GM12878 (cell line): ENCODE results near the gene SMIM9. TPM values are rescaled to one million over a fixed set of nuclear protein-coding genes. Genes with fewer than 3 reads are reported as not detected.

Experiments
- ATAC-seq: fragments of 200-7000 bp; cut with Tn5 transposase; 3 replicates; pipeline ENCODE4 v1.9.1; 2020; ENCODE audit warnings: mild to moderate bottlenecking, moderate library complexity
- BruUV-seq: library from RNA; stranded (reverse); fragments of 400-500 nt; replicated peaks from 2 replicates; lab custom pipeline; 2021; lab: Mats Ljungman, UMichigan
- CTCF ChIA-PET: fragments of 300-600 bp; sonication (Branson Sonifier 250); formaldehyde crosslinking; extraction: SDS; loops from one replicate; lab custom pipeline; 2021; ENCODE audit warnings: inconsistent platforms; lab: Yijun Ruan, JAX
- POLR2A ChIA-PET: fragments of 350-600 bp; formaldehyde crosslinking; extraction: SDS; loops from one replicate; lab custom pipeline; 2021; ENCODE audit warnings: inconsistent platforms; lab: Charles Lee
- RAD21 ChIA-PET: fragments of 300-600 bp; sonication (Branson Sonifier 250); formaldehyde crosslinking; loops from one replicate; lab custom pipeline; 2023; ENCODE audit warnings: antibody characterized with exemption; ENCODE audit not compliant: unreplicated experiment; lab: Charles Lee
- SMC1A ChIA-PET: fragments of 300-600 bp; sonication (Branson Sonifier 250); formaldehyde crosslinking; loops from one replicate; lab custom pipeline; 2023; ENCODE audit not compliant: unreplicated experiment, uncharacterized antibody; lab: Charles Lee
- DNase-seq: peaks from one replicate; pipeline ENCODE4 v3.0.0-alpha.2; 2011; ENCODE audit warnings: low read depth, low spot score
- FAIRE-seq: peaks from 3 replicates; lab custom pipeline; 2011; peaks lifted over from hg19 to GRCh38; lab: Jason Lieb, UNC
- H2AFZ ChIP-seq: 2 replicates; pipeline ENCODE4 v1.6.0; 2011; ENCODE audit warnings: low read depth, low read length, control low read depth; ENCODE audit not compliant: control insufficient read depth
- H3K27ac ChIP-seq: 2 replicates; pipeline ENCODE4 v1.5.1; 2011; ENCODE audit warnings: control low read depth; ENCODE audit not compliant: control insufficient read depth, insufficient read depth
- H3K27me3 ChIP-seq, 2 experiments: replicated peaks in 1 of 2; 2 replicates each; pipeline versions ENCODE4 v1.6.0 to v1.6.1; 2011; ENCODE audit warnings: low read length in 1 of 2; ENCODE audit not compliant: control insufficient read depth in 2 of 2, insufficient read depth in 2 of 2
- H3K36me3 ChIP-seq, 2 experiments: 2 replicates each; pipeline ENCODE4 v1.5.1; 2011; ENCODE audit warnings: low read length in 1 of 2; ENCODE audit not compliant: control insufficient read depth in 2 of 2, insufficient read depth in 2 of 2
- H3K4me1 ChIP-seq: 2 replicates; pipeline ENCODE4 v1.6.1; 2011; ENCODE audit warnings: mild to moderate bottlenecking, low read length, moderate library complexity, mixed read lengths; ENCODE audit not compliant: control insufficient read depth, insufficient read depth
- H3K4me2 ChIP-seq: 2 replicates; pipeline ENCODE4 v1.6.0; 2011; ENCODE audit warnings: control low read depth; ENCODE audit not compliant: control insufficient read depth, insufficient read depth
- H3K4me3 ChIP-seq: fragments of 200-600 bp; sonication (generic); 2 replicates; pipeline ENCODE4 v1.5.1; 2016
- H3K79me2 ChIP-seq: 2 replicates; pipeline ENCODE4 v1.6.0; 2011; ENCODE audit warnings: low read length; ENCODE audit not compliant: control insufficient read depth, insufficient read depth
- H3K9ac ChIP-seq: 2 replicates; pipeline ENCODE4 v1.8.0; 2011; ENCODE audit warnings: low read length, control low read depth, mixed read lengths; ENCODE audit not compliant: control insufficient read depth, insufficient read depth
- H3K9me3 ChIP-seq: replicated peaks from 3 replicates; pipeline ENCODE4 v1.5.1; 2011; ENCODE audit warnings: mild to moderate bottlenecking, low read length; ENCODE audit not compliant: control insufficient read depth, insufficient read depth
- H4K20me1 ChIP-seq: 2 replicates; pipeline ENCODE4 v1.6.0; 2011; ENCODE audit not compliant: control insufficient read depth, insufficient read depth
- GABPA ChIP-seq: IDR thresholded peaks from 2 replicates; pipeline ENCODE4 v1.6.1; 2014; ENCODE audit warnings: antibody characterized with exemption, low read depth, mild to moderate bottlenecking, inconsistent platforms
- RFX5 ChIP-seq: IDR thresholded peaks from 2 replicates; pipeline ENCODE4 v1.6.1; 2011; ENCODE audit warnings: low read depth, low read length, improper control_type of control experiment
- WGBS: methylation state at CpG from one replicate; pipeline ENCODE4 v1.1.6; 2016; ENCODE audit warnings: low lambda C conversion rate; ENCODE audit not compliant: insufficient replicate concordance, insufficient coverage; ENCODE audit errors: missing lambda C conversion rate; 5-methylcytosine and 5-hydroxymethylcytosine counted together
- in situ Hi-C: fragments of 300-500 bp; cut with MboI; formaldehyde crosslinking; loops from 9 replicates; pipeline ENCODE4 v1.14.3; 2018; ENCODE audit warnings: mixed read lengths
- intact Hi-C: fragments of 100-400 bp; cut with micrococcal nuclease; formaldehyde crosslinking; loops from one replicate; pipeline ENCODE4 v1.14.2; 2022; ENCODE audit not compliant: unreplicated experiment
- polyA plus RNA-seq, 11 experiments: library from polyadenylated mRNA; depleted of rRNA in 4 of 11; unstranded in 6 of 11; stranded (reverse) in 5 of 11; fragments of >200 nt; fragmentation: Nextera tagmentation in 4 of 11; fragmentation: Illumina TruSeq in 1 of 11; extraction: Ambion mirVana in 4 of 11; extraction: Trizol in 1 of 11; gene quantifications; 1 replicate in 1 of 11; 2 replicates in 10 of 11; pipeline versions ENCODE4 v1.2.1 to v1.2.3, GENCODE V29; 2011 to 2016; ENCODE audit warnings: inconsistent platforms in 2 of 11, missing spikeins in 2 of 11, low read depth in 1 of 11
- total RNA-seq, 4 experiments: library from RNA; depleted of rRNA in 3 of 4; stranded (reverse); fragments of >200 nt in 3 of 4; fragmentation: Illumina TruSeq in 1 of 4; extraction: Trizol in 1 of 4; gene quantifications; 2 replicates each; pipeline versions ENCODE4 v1.2.1 to v1.2.3, GENCODE V29; 2013 to 2021
- TF ChIP-seq, protein P1 (sequence below), 3 experiments: IDR thresholded peaks in 2 of 3; conservative IDR thresholded peaks in 1 of 3; 2 replicates each; pipeline ENCODE4 v1.5.1; 2011; ENCODE audit warnings: low read depth in 3 of 3, low read length in 3 of 3, mild to moderate bottlenecking in 3 of 3, control low read depth in 2 of 3, moderate library complexity in 2 of 3, inconsistent platforms in 1 of 3, mixed read lengths in 1 of 3; ENCODE audit not compliant: control insufficient read depth in 2 of 3, insufficient read depth in 1 of 3; ENCODE audit errors: extremely low read depth in 1 of 3

Gene SMIM9
- total and polyA plus RNA-seq, 10 of the 15 experiments (the other 5 are each of a cell fraction or from before 2014, with no cell fraction given): not detected

DNA sequence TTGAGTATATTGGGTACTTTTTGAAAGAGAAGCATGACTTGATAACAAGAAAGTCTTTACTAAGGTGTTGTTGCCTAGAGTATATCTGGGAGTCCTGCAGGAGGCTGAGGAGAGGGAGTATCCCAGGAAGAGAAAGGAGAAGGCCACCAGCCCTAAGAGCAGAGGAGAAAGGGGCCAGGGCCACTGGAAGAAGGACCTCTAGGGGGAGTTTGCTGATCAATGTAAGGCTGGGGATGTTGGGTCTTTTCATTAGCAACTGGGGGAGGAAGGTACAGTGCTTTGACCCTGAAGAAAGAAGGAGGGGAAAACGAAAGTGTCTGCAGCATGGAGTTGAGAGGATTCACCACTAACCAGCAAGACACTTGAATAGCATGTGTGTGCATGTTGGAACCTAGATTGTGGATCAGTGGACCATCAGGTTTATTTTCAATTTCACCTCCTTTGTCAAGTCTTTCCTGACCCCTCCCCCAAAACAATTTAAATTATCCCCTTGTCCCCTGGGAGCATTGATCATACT lies 4.5 kb downstream of the SMIM9 start:
- no peak overlapping the region for H3K27ac ChIP-seq
- no peaks in the 10 kb centered on the region for H3K9me3 ChIP-seq
- no peaks in the 10 kb centered on the region for H4K20me1 ChIP-seq
- H3K27me3 ChIP-seq: no peaks in the 10 kb centered on the region
- intact Hi-C loops (loop anchor here (2.0 kb wide), 1 partner anchor 65 kb away; no protein-coding TSS in a partner anchor), in situ Hi-C loops (loop anchor here (10.0 kb wide), 1 partner anchor 285 kb away; the partner anchor contains the start of genes G6PD and IKBKG)
- no peak overlapping the region for H2AFZ ChIP-seq
- no peak for DNase-seq
- ChIA-PET CTCF (interaction anchor here (1.0 to 1.3 kb wide), 2 partner anchors 8 to 81 kb away, joined by 3 read pairs; no protein-coding TSS in a partner anchor), SMC1A (interaction anchor here (0.7 to 4.5 kb wide), 3 partner anchors 11 to 32 kb away, joined by 3 to 22 read pairs (median 3); no protein-coding TSS in a partner anchor), POLR2A (interaction anchor here (1.0 to 1.9 kb wide), 3 partner anchors 10 to 25 kb away, joined by 3 to 4 read pairs (median 3); partner anchors contain the start of gene MPP1), RAD21 (no interaction called here)
- H3K36me3 ChIP-seq: no peaks in the 10 kb centered on the region
- WGBS: 9% methylated on average over 1 of the region's 1 CpG
- H3K4me3 ChIP-seq: no peak overlapping the region
- BruUV-seq: no TSS peak
- H3K79me2 ChIP-seq: no peaks in the 10 kb centered on the region
- no peak overlapping the region for H3K9ac ChIP-seq
- TF ChIP-seq GABPA: no peak
- TF ChIP-seq, protein P1, sequence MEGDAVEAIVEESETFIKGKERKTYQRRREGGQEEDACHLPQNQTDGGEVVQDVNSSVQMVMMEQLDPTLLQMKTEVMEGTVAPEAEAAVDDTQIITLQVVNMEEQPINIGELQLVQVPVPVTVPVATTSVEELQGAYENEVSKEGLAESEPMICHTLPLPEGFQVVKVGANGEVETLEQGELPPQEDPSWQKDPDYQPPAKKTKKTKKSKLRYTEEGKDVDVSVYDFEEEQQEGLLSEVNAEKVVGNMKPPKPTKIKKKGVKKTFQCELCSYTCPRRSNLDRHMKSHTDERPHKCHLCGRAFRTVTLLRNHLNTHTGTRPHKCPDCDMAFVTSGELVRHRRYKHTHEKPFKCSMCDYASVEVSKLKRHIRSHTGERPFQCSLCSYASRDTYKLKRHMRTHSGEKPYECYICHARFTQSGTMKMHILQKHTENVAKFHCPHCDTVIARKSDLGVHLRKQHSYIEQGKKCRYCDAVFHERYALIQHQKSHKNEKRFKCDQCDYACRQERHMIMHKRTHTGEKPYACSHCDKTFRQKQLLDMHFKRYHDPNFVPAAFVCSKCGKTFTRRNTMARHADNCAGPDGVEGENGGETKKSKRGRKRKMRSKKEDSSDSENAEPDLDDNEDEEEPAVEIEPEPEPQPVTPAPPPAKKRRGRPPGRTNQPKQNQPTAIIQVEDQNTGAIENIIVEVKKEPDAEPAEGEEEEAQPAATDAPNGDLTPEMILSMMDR (IDR thresholded peaks at IDR 0.05 in 2 of 3, conservative IDR thresholded peaks at IDR 0.05 in 1 of 3; ENCODE audit: control insufficient read depth in 2 of 3, extremely low read depth in 1 of 3, insufficient read depth in 1 of 3, low read depth in 3 of 3, low read length in 3 of 3): 0 out of 6 replicates have a peak, but pooled peaks of 1 of the 3 experiments have one; percentile 9
- TF ChIP-seq RFX5: no peak
- H3K4me2 ChIP-seq: no peak overlapping the region
- no peak for FAIRE-seq
- peaks cover 17% of the 10 kb centered on the region for H3K4me1 ChIP-seq
- ATAC-seq: no peak
